Endothelial cell of umbilical vein (primary cell): Measurements from ENCODE around the gene CD38. TPM values are rescaled to one million over a fixed set of nuclear protein-coding genes. Genes with fewer than 3 reads are reported as not detected.

Source experiments
- BruUV-seq: library from RNA; stranded (reverse); fragments of 400-500 nt; replicated peaks from 2 replicates; lab custom pipeline; 2021; lab: Mats Ljungman, UMichigan
- CTCF ChIA-PET: fragments of 300-600, 350-600 bp; sonication (Branson Sonifier 250); formaldehyde crosslinking; loops from one replicate; lab custom pipeline; 2021; ENCODE audit warnings: antibody characterized with exemption, inconsistent platforms; lab: Charles Lee
- POLR2A ChIA-PET: fragments of 300-600, 350-600 bp; sonication (Branson Sonifier 250); formaldehyde crosslinking; loops from one replicate; lab custom pipeline; 2021; ENCODE audit warnings: antibody characterized with exemption, inconsistent platforms; lab: Charles Lee
- DNase-seq: peaks from one replicate; pipeline ENCODE4 v3.0.0-alpha.2; 2011; ENCODE audit warnings: low read depth, low spot score
- FAIRE-seq: peaks from 2 replicates; lab custom pipeline; 2011; peaks lifted over from hg19 to GRCh38; lab: Jason Lieb, UNC
- H2AFZ ChIP-seq: 2 replicates; pipeline ENCODE4 v1.6.0; 2012; ENCODE audit warnings: low read depth, low read length, control low read depth, inconsistent platforms
- H3K27ac ChIP-seq: 2 replicates; pipeline ENCODE4 v1.5.1; 2011; ENCODE audit warnings: low read depth, mild to moderate bottlenecking, control low read depth, low read length, moderate library complexity; ENCODE audit not compliant: insufficient read depth
- H3K27me3 ChIP-seq, 2 experiments: 2 replicates each; pipeline versions ENCODE4 v1.6.0 to v1.6.1; 2011; ENCODE audit warnings: low read length in 2 of 2, mixed read lengths in 1 of 2; ENCODE audit not compliant: control insufficient read depth in 2 of 2, insufficient read depth in 2 of 2
- H3K36me3 ChIP-seq, 2 experiments: 2 replicates in 1 of 2; 3 replicates in 1 of 2; pipeline ENCODE4 v1.5.1; 2011; ENCODE audit warnings: low read length in 2 of 2, mild to moderate bottlenecking in 1 of 2, moderate library complexity in 1 of 2; ENCODE audit not compliant: control insufficient read depth in 2 of 2, insufficient read depth in 2 of 2; ENCODE audit errors: extremely low read depth in 1 of 2
- H3K4me1 ChIP-seq: 3 replicates; pipeline ENCODE4 v1.5.1; 2011; ENCODE audit warnings: mild to moderate bottlenecking, low read length; ENCODE audit not compliant: control insufficient read depth, insufficient read depth; ENCODE audit errors: extremely low read depth
- H3K4me2 ChIP-seq: 2 replicates; pipeline ENCODE4 v1.6.1; 2011; ENCODE audit warnings: low read length, control low read depth, mixed read lengths; ENCODE audit not compliant: insufficient read depth
- H3K4me3 ChIP-seq, 3 experiments: fragments of 200-600 bp in 1 of 3; sonication (generic), shearing (Covaris generic) in 1 of 3; replicated peaks in 1 of 3; 2 replicates each; pipeline ENCODE4 v1.5.1; 2011 to 2016; ENCODE audit warnings: control low read depth in 3 of 3, low read length in 3 of 3, mild to moderate bottlenecking in 2 of 3, inconsistent platforms in 1 of 3, low read depth in 1 of 3, moderate library complexity in 1 of 3; ENCODE audit not compliant: insufficient read depth in 1 of 3
- H3K79me2 ChIP-seq: 2 replicates; pipeline ENCODE4 v1.6.0; 2012; ENCODE audit warnings: low read length, inconsistent platforms; ENCODE audit not compliant: control insufficient read depth, insufficient read depth
- H3K9ac ChIP-seq: replicated peaks from 2 replicates; pipeline ENCODE3; 2011; ENCODE audit warnings: low read length, control low read depth; ENCODE audit not compliant: insufficient read depth; ENCODE audit errors: extremely low read depth
- H3K9me1 ChIP-seq: replicated peaks from 3 replicates; pipeline ENCODE4 v1.6.0; 2011; ENCODE audit warnings: mild to moderate bottlenecking, low read length; ENCODE audit not compliant: control insufficient read depth, insufficient read depth; ENCODE audit errors: extremely low read depth
- H3K9me3 ChIP-seq: replicated peaks from 2 replicates; pipeline ENCODE4 v1.5.1; 2012; ENCODE audit warnings: low read length, inconsistent platforms; ENCODE audit not compliant: control insufficient read depth, insufficient read depth
- H4K20me1 ChIP-seq: replicated peaks from 2 replicates; pipeline ENCODE3; 2011; ENCODE audit warnings: mild to moderate bottlenecking, low read length; ENCODE audit not compliant: control insufficient read depth, insufficient read depth; ENCODE audit errors: extremely low read depth
- EZH2 ChIP-seq: IDR thresholded peaks from 2 replicates; pipeline ENCODE4 v1.6.1; 2012; ENCODE audit warnings: borderline replicate concordance, low read depth, mild to moderate bottlenecking, moderate library complexity, low read length, inconsistent platforms; ENCODE audit not compliant: severe bottlenecking
- FOS ChIP-seq: IDR thresholded peaks from 2 replicates; pipeline ENCODE4 v1.6.1; 2011; ENCODE audit warnings: mild to moderate bottlenecking, low read length, moderate library complexity, borderline replicate concordance; ENCODE audit not compliant: insufficient read depth
- GATA2 ChIP-seq: IDR thresholded peaks from 2 replicates; pipeline ENCODE4 v1.7.0; 2011; ENCODE audit warnings: low read depth, mild to moderate bottlenecking, moderate library complexity, mixed read lengths, low read length; ENCODE audit not compliant: insufficient read length, insufficient read depth
- JUN ChIP-seq: IDR thresholded peaks from 2 replicates; pipeline ENCODE4 v1.6.1; 2011; ENCODE audit warnings: borderline replicate concordance, low read depth; ENCODE audit not compliant: insufficient read length, insufficient read depth
- MYC ChIP-seq: IDR thresholded peaks from one replicate; pipeline ENCODE4 v1.6.1; 2011; ENCODE audit warnings: mild to moderate bottlenecking, low read depth, low read length
- POLR2A ChIP-seq: IDR thresholded peaks from 2 replicates; pipeline ENCODE4 v1.6.1; 2012; ENCODE audit warnings: low read depth, mild to moderate bottlenecking, control low read depth, low read length
- POLR2AphosphoS5 ChIP-seq: IDR thresholded peaks from 2 replicates; pipeline ENCODE4 v1.6.1; 2012; ENCODE audit warnings: low read depth, mild to moderate bottlenecking, control low read depth, low read length, moderate library complexity; ENCODE audit not compliant: insufficient read depth
- dilution Hi-C: fragments of 300-500 bp; cut with MboI; formaldehyde crosslinking; loops from one replicate; pipeline ENCODE4 v1.15.0; 2019; ENCODE audit warnings: low sequenced_read_pairs; ENCODE audit not compliant: extremely low pct_ligation_motif_present
- intact Hi-C: fragments of 100-400 bp; cut with micrococcal nuclease; formaldehyde crosslinking; loops from one replicate; pipeline ENCODE4 v1.10.0; 2022
- polyA plus RNA-seq, 4 experiments: library from polyadenylated mRNA; depleted of rRNA in 3 of 4; stranded (reverse) in 3 of 4; unstranded in 1 of 4; fragments of >200 nt; gene quantifications; 2 replicates each; pipeline versions ENCODE4 v1.2.1 to v1.2.3, GENCODE V29; 2011 to 2012; ENCODE audit warnings: missing spikeins in 1 of 4
- total RNA-seq: library from RNA; stranded (reverse); gene quantifications from 2 replicates; pipeline ENCODE4 v1.2.3, GENCODE V29; 2021
- TF ChIP-seq, protein P1 (sequence below), 2 donors: IDR thresholded peaks; 1 replicate in 1 of 2; 2 replicates in 1 of 2; pipeline ENCODE4 v1.5.1; 2011; ENCODE audit warnings: low read length in 2 of 2, mild to moderate bottlenecking in 2 of 2, moderate library complexity in 2 of 2, control low read depth in 1 of 2, inconsistent platforms in 1 of 2, low read depth in 1 of 2; ENCODE audit not compliant: insufficient read depth in 1 of 2; ENCODE audit errors: extremely low read depth in 1 of 2
- TF ChIP-seq, protein P2 (sequence below): IDR thresholded peaks from 2 replicates; pipeline ENCODE4 v1.6.1; 2011; ENCODE audit not compliant: insufficient read depth, insufficient read length

CD38 gene
- total and polyA plus RNA-seq, 2 donors (not counting 3 experiments of a cell fraction or from before 2014, with no cell fraction given): 0.11 to 0.31 TPM

DNA sequence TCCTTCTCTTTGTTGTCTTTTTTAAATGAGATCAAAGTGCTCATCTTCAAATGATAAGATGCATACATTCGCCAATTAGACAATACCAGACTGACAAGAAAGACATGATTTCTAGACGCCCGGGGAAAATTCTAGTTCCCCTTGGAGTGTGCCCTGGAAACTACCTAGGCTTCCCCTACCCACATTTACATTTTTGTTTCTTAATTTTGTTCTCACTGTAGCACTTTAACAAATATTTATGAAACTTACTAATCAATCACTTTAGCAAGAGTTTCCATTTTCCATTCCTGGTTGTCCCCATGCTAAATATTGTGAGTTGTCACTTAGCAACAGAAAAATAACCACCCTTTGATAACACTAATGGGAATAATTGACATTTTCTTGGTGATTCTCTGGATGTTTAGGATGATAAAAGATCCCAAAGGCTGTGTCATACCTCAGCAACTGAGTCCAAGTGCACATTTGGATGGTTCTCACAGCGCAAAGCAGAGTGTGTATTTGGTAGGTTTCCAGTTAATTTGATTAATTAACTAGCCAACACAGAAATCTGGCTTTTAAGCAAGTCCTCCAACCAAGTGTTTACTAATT is 90.8 kb downstream of the CD38 start:
- H3K4me3 ChIP-seq: no peak overlapping the region
- no peak overlapping the region for H3K4me2 ChIP-seq
- CTCF ChIA-PET: interaction anchor here (0.8 to 2.4 kb wide), 3 partner anchors 14 to 132 kb away, joined by 3 to 14 read pairs (median 3); no protein-coding TSS in a partner anchor
- no peak for DNase-seq
- H3K4me1 ChIP-seq: no peaks in the 10 kb centered on the region
- no peaks in the 10 kb centered on the region for H4K20me1 ChIP-seq
- no peak overlapping the region for H3K27ac ChIP-seq
- no TSS peak for BruUV-seq
- no peaks in the 10 kb centered on the region for H3K9me1 ChIP-seq
- no peaks in the 10 kb centered on the region for H3K79me2 ChIP-seq
- no peak overlapping the region for H3K9ac ChIP-seq
- no peaks in the 10 kb centered on the region for H3K36me3 ChIP-seq
- H3K27me3 ChIP-seq: peaks cover 0 to 3% of the 10 kb centered on the region in 2 experiments
- H2AFZ ChIP-seq: no peak overlapping the region
- POLR2A ChIA-PET: no interaction called here
- no peak for TF ChIP-seq JUN
- no peak for TF ChIP-seq GATA2
- no peaks in the 10 kb centered on the region for H3K9me3 ChIP-seq
- intact Hi-C loops: no loop called here
- dilution Hi-C loops: no loop called here
- FAIRE-seq: no peak

DNA sequence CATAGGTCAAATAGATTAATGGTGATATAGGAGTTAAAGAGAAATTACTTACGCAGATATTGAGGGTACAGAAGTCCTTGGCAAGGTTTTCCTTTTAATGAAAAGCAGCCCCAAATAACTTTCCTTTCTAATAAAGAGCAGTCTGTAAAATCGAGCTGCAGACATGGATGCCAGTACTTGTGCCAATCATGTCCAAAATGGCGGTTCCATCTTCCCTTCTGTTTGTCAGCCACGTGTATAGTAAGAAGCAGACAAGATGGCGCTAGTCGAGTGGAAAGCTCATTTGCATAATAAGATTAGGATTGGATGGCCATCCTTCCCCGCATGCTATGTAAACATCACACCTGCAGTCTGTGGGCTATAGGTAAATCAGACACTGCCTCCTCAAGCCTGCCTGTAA is 92.0 kb downstream of the CD38 start:
- no peak for TF ChIP-seq POLR2AphosphoS5
- TF ChIP-seq POLR2A: no peak
- TF ChIP-seq MYC: no peak
- no peak for TF ChIP-seq FOS
- TF ChIP-seq EZH2: no peak
- TF ChIP-seq JUN: no peak
- no peak for TF ChIP-seq GATA2
- TF ChIP-seq, protein P1, sequence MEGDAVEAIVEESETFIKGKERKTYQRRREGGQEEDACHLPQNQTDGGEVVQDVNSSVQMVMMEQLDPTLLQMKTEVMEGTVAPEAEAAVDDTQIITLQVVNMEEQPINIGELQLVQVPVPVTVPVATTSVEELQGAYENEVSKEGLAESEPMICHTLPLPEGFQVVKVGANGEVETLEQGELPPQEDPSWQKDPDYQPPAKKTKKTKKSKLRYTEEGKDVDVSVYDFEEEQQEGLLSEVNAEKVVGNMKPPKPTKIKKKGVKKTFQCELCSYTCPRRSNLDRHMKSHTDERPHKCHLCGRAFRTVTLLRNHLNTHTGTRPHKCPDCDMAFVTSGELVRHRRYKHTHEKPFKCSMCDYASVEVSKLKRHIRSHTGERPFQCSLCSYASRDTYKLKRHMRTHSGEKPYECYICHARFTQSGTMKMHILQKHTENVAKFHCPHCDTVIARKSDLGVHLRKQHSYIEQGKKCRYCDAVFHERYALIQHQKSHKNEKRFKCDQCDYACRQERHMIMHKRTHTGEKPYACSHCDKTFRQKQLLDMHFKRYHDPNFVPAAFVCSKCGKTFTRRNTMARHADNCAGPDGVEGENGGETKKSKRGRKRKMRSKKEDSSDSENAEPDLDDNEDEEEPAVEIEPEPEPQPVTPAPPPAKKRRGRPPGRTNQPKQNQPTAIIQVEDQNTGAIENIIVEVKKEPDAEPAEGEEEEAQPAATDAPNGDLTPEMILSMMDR (IDR thresholded peaks at IDR 0.05; ENCODE audit: extremely low read depth in 1 of 2, insufficient read depth in 1 of 2, low read depth in 1 of 2, low read length in 2 of 2): no peak
- TF ChIP-seq, protein P2, sequence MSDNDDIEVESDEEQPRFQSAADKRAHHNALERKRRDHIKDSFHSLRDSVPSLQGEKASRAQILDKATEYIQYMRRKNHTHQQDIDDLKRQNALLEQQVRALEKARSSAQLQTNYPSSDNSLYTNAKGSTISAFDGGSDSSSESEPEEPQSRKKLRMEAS: no peak
- Histone ChIP-seq H3K4me2 (no peak overlapping the region), H3K36me3 (no peaks in the 10 kb centered on the region), H3K9me3 (no peaks in the 10 kb centered on the region), H3K27ac (no peak overlapping the region), H2AFZ (no peak overlapping the region), H3K79me2 (no peaks in the 10 kb centered on the region), H3K9me1 (no peaks in the 10 kb centered on the region), H4K20me1 (no peaks in the 10 kb centered on the region), H3K27me3 (peaks cover 0 to 3% of the 10 kb centered on the region in 2 experiments), H3K4me1 (no peaks in the 10 kb centered on the region), H3K4me3 (no peak overlapping the region), H3K9ac (no peak overlapping the region)
- intact Hi-C loops (no loop called here), dilution Hi-C loops (no loop called here)
- CTCF ChIA-PET: interaction anchor here (0.9 to 2.4 kb wide), 4 partner anchors 12 to 395 kb away, joined by 3 to 14 read pairs (median 4); no protein-coding TSS in a partner anchor
- DNase-seq: no peak
- POLR2A ChIA-PET: no interaction called here
- no peak for FAIRE-seq
- no TSS peak for BruUV-seq
